GM12872 (cell line): ENCODE results near the gene UNC80.

Experiments used
- TF ChIP-seq, protein P1 (sequence below): IDR thresholded peaks from 3 replicates; pipeline ENCODE4 v1.5.1; 2011; ENCODE audit warnings: low read depth, mild to moderate bottlenecking, low read length, moderate library complexity; ENCODE audit not compliant: insufficient read depth

The UNC80 gene

DNA sequence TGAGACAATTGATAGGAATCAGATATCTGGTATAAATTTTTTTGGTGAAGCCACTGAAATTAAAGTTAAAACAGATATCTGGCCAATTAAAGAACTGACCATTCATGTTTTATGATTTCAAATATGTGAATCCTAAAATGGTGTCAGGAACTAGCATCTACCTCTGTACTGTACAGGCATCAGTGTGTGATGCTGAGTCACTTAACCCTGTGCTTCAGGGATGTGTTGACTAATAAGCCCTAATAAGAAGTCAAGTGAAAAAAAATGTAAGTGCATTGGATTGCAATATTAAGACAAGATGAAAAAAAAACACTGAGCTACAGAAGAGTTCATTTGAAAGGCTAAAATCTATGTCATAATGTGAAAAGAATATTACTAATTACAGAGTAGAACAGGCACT lies 9.1 kb upstream of the UNC80 start:
- TF ChIP-seq, protein P1, sequence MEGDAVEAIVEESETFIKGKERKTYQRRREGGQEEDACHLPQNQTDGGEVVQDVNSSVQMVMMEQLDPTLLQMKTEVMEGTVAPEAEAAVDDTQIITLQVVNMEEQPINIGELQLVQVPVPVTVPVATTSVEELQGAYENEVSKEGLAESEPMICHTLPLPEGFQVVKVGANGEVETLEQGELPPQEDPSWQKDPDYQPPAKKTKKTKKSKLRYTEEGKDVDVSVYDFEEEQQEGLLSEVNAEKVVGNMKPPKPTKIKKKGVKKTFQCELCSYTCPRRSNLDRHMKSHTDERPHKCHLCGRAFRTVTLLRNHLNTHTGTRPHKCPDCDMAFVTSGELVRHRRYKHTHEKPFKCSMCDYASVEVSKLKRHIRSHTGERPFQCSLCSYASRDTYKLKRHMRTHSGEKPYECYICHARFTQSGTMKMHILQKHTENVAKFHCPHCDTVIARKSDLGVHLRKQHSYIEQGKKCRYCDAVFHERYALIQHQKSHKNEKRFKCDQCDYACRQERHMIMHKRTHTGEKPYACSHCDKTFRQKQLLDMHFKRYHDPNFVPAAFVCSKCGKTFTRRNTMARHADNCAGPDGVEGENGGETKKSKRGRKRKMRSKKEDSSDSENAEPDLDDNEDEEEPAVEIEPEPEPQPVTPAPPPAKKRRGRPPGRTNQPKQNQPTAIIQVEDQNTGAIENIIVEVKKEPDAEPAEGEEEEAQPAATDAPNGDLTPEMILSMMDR: no peak

DNA sequence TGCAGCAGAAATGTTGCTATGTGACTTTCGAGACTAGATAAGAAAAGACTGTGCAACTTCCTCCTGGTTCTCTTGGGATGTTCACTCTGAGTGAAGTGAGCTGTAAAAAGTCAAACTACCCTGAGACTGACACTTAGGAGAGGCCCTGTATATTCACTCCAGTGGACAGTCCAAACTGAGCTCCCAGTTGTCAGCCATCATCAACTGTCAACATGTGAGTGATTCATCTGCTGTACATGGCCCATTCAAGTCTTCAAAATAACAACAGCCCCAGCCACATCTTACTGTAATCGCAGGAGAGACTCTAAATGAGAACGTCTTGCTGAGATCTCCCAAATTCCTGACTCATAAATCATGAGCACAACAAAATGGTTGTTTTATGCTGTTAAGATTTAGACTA lies 8.5 kb upstream of the UNC80 start:
- TF ChIP-seq, protein P1: no peak

DNA sequence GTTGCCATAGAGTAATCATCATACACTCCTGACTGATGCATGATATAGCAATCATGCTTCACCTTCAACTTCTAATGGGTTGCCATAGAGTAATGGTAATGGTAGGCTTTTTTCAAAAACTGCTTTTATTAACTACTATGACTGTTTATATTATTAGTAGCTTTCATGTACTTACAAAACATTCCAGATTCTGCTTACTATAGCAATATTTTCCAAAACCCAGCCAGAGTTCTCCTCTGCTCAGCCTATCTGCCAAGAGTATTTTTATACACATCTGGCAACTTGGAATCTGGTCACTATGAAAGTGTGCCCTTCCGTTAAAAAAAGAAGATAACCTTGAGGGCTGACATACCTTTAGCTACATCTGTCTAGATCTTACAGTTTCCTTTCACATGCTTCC lies 5.0 kb upstream of the UNC80 start:
- TF ChIP-seq, protein P1: no peak

DNA sequence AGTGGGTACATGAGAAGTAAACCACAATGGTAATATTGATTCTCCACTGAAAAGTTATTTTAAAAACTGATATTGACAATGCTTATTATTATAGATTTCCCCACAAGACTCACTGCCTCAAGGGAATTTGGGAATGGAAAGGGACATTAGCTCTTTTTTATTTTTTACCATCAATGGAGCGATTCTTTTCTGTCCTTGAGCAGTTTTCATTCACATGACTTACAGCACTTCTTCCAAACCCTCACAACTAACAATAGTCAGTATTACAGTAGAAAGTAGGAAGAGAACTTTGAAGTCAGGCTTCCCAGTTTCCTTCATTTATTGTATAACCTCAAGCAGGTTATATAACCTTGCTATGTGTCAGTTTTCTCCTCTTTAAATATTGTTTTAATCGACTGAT lies 4.3 kb upstream of the UNC80 start:
- TF ChIP-seq, protein P1: no peak

DNA sequence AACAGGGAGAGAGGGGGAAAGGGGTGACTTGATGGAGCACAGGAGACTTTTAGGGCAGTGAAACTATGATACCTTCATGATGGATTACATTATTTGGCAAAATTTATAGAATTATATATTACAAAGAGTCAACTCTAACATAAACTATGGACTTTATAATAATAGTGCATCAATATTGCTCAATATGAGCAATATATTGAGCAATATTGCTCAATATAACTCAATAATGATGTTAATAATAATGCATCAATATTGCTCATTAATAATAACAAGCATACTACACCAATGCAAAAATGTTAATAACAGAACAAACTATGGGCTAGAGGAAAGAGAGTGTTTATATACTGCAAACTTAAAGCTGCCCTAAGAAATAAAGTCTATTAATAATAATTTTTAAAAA lies 3.1 kb upstream of the UNC80 start:
- TF ChIP-seq, protein P1: no peak

DNA sequence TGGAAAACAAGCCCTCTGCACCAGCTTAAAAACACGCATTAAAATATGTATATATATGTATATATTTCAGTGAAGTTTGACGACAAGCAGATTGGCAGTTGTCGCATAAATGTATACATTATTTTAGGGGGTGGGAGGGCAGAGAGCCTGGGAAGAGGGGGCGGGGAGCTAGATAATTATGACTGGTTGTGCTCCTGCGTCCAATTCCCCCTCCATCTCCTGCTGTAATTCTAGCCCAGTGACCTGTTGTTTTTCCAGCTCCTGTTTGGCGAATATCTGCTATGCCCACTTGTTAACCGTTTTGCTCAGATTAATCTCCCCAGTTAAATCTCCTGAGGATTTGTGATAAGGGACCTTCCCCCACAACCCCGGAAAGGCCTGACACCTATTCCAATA lies 656 bp downstream of the UNC80 start:
- TF ChIP-seq, protein P1: no peak

DNA sequence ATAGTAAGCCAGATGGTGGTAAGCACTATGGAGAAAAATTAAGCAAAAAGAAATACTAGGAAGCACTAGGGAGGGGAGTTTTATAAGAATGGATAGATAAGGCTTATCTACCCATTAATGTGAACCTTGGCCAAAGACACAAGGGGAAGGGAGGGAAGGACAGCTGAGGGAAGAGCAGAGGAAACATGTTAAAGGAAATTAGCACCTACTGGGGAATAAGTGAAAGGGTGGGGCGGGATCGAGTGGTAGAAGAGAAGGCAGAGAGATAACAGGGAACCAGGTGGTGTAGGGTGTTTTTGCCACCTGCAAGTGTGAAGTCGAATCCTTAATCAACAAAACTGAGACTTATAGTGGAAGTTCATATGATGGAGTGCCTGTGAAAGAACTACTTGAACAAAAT lies 1.7 kb downstream of the UNC80 start:
- TF ChIP-seq, protein P1: no peak

DNA sequence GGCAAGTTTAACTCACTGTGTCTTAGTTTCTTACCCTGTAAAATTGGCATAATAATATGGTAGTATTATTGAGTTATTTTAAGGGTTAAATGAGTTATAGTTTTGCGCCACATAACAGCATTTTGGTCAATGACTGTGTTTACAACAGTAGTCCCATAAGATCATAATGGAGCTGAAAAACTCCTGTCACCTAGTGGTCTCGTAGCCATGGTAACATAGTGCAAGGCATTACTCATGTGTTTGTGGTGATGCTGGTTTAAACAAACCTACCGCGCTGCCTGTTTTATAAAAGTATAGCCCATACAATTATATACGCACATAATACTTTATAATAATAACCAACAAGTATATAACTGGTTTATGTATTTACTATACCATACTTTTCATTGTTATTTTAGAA lies 15.8 kb downstream of the UNC80 start:
- TF ChIP-seq, protein P1: no peak
